OCI-LY3 (cell line): ENCODE data around the gene P4HB.

ENCODE experiments used
- H2AFZ ChIP-seq: fragments of 200-600, 300-600 bp; shearing (Covaris generic); 2 replicates; pipeline ENCODE4 v1.6.0; 2014; ENCODE audit warnings: antibody characterized with exemption, low read depth, low read length
- H3K27ac ChIP-seq: fragments of 200-600, 300-600 bp; sonication (generic); 2 replicates; pipeline ENCODE4 v1.5.1; 2014; ENCODE audit warnings: mild to moderate bottlenecking, low read length, moderate library complexity, mixed read lengths
- H3K27me3 ChIP-seq: fragments of 200-600, 300-600 bp; sonication (generic); 2 replicates; pipeline ENCODE4 v1.6.1; 2014; ENCODE audit warnings: low read depth, low read length, mixed read lengths
- H3K36me3 ChIP-seq: fragments of 200-600, 300-600 bp; sonication (generic); replicated peaks from 2 replicates; pipeline ENCODE3; 2014; ENCODE audit warnings: low read depth, low read length, mixed read lengths
- H3K4me1 ChIP-seq: fragments of 300-600, 200-600 bp; sonication (generic); 2 replicates; pipeline ENCODE4 v1.6.1; 2014; ENCODE audit warnings: low read length, mixed read lengths
- H3K4me2 ChIP-seq: fragments of 200-600, 300-600 bp; sonication (generic); 2 replicates; pipeline ENCODE4 v1.6.1; 2014; ENCODE audit warnings: low read length, mixed read lengths
- H3K4me3 ChIP-seq: fragments of 300-600, 200-600 bp; sonication (generic); 2 replicates; pipeline ENCODE4 v1.5.1; 2014; ENCODE audit warnings: antibody characterized with exemption, mild to moderate bottlenecking, low read length, moderate library complexity
- H3K79me2 ChIP-seq: fragments of 300-600, 200-600 bp; shearing (Covaris generic); 2 replicates; pipeline ENCODE4 v1.6.1; 2014; ENCODE audit warnings: mild to moderate bottlenecking, low read length, mixed read lengths
- H3K9ac ChIP-seq: fragments of 300-600, 200-600 bp; shearing (Covaris generic); 2 replicates; pipeline ENCODE4 v1.6.0; 2014; ENCODE audit warnings: mild to moderate bottlenecking, low read length, moderate library complexity
- H3K9me3 ChIP-seq: fragments of 200-600, 300-600 bp; shearing (Covaris generic); 2 replicates; pipeline ENCODE4 v1.6.1; 2014; ENCODE audit warnings: low read length, mixed read lengths; ENCODE audit not compliant: insufficient read depth
- H4K20me1 ChIP-seq: fragments of 200-600, 300-600 bp; sonication (generic); 2 replicates; pipeline ENCODE4 v1.6.1; 2016; ENCODE audit warnings: low read length, mixed read lengths; ENCODE audit not compliant: insufficient read depth
- CTCF ChIP-seq: fragments of 200-600, 300-600 bp; sonication (generic); IDR thresholded peaks from 2 replicates; pipeline ENCODE4 v1.5.1; 2014; ENCODE audit warnings: antibody characterized with exemption, low read length, low read depth
- EZH2phosphoT487 ChIP-seq: fragments of 200-600 bp; shearing (Covaris generic); IDR thresholded peaks from 2 replicates; pipeline ENCODE4 v1.6.1; 2018; ENCODE audit warnings: antibody characterized with exemption, mixed run types, low read depth

Gene P4HB

GRCh38 chr17:81871387-81872230, 11.3 kb upstream of the P4HB start:
- no peaks in the 10 kb centered on the region for H3K9me3 ChIP-seq
- H4K20me1 ChIP-seq, result peaks cover 23% of the 10 kb centered on the region
- H3K79me2 ChIP-seq, result peaks cover 43% of the 10 kb centered on the region
- peak overlapping the region; percentile 96 for H3K9ac ChIP-seq
- 0 out of 2 replicates have a peak overlapping the region, but pooled peaks have one; percentile 28 for H2AFZ ChIP-seq
- peak overlapping the region; percentile 70 for H3K4me2 ChIP-seq
- no peak for TF ChIP-seq EZH2phosphoT487
- peak; percentile 17 for TF ChIP-seq CTCF
- H3K36me3 ChIP-seq, result peaks cover 26% of the 10 kb centered on the region
- H3K27me3 ChIP-seq, result no peaks in the 10 kb centered on the region
- peaks cover 32% of the 10 kb centered on the region for H3K4me1 ChIP-seq
- peak overlapping the region; percentile 80 for H3K4me3 ChIP-seq
- H3K27ac ChIP-seq, result peak overlapping the region; percentile 83

- Histone ChIP-seq H3K36me3 (peaks cover 26% of the 10 kb centered on the region), H4K20me1 (peaks cover 25% of the 10 kb centered on the region), H3K4me1 (peaks cover 35% of the 10 kb centered on the region), H3K4me2 (peak within 1 kb of the TSS; percentile 94), H3K9me3 (no peaks in the 10 kb centered on the region), H3K79me2 (peaks cover 43% of the 10 kb centered on the region), H3K27me3 (no peaks in the 10 kb centered on the region), H2AFZ (0 out of 2 replicates have a peak within 1 kb of the TSS, but pooled peaks have one; percentile 28), H3K9ac (peak within 1 kb of the TSS; percentile 97), H3K4me3 (peak within 1 kb of the TSS; percentile 80), H3K27ac (peak within 1 kb of the TSS; percentile 83)
- no peak for TF ChIP-seq CTCF
- TF ChIP-seq EZH2phosphoT487, result no peak
Observed at GRCh38 chr17:81870981-81871386, 10.6 kb upstream of the P4HB start, which contains the start of gene ARHGDIA. ARHGDIA (minus strand) TSS chr17:81871337; CDS start chr17:81869930, 1,407 bp downstream.

- H3K4me3 ChIP-seq, result peak overlapping the region; percentile 80
- TF ChIP-seq EZH2phosphoT487, result no peak
- TF ChIP-seq CTCF, result no peak
- H3K27me3 ChIP-seq, result no peaks in the 10 kb centered on the region
- H2AFZ ChIP-seq, result no peak overlapping the region
- no peaks in the 10 kb centered on the region for H3K9me3 ChIP-seq
- H3K79me2 ChIP-seq, result peaks cover 43% of the 10 kb centered on the region
- H3K9ac ChIP-seq, result peak overlapping the region; percentile 97
- peaks cover 25% of the 10 kb centered on the region for H4K20me1 ChIP-seq
- peaks cover 35% of the 10 kb centered on the region for H3K4me1 ChIP-seq
- peak overlapping the region; percentile 94 for H3K4me2 ChIP-seq
- H3K27ac ChIP-seq, result peak overlapping the region; percentile 83
- H3K36me3 ChIP-seq, result peaks cover 32% of the 10 kb centered on the region
Observed at GRCh38 chr17:81870131-81870980, 10.0 kb upstream of the P4HB start.
